HUDEP-2 (cell line): ENCODE data around the gene SARNP.
"Not testable (repeated sequence)": the region's sequence is repeated elsewhere in the genome, so short reads cannot be mapped to it uniquely, and the experiment has no call there.

Experiments
- DNase-seq, 76 experiments: peaks; one replicate each; lab custom pipeline; 2025; ENCODE audit not compliant: unreplicated experiment in 76 of 76; lab: John Stamatoyannopoulos, UW

SARNP gene

GRCh38 chr12:55817345-55818139, at the start of gene SARNP, which contains the start of gene ORMDL2:
Gene SARNP, minus strand, starts transcription at chr12:55817724. Its CDS starts 23 bp downstream, at chr12:55817701.
Gene ORMDL2, plus strand, starts transcription at chr12:55818041. Its CDS starts 959 bp downstream, at chr12:55819000.
- DNase-seq: peak in 75 of 76 experiments; percentile 39 to 99 (median 97)

- DNase-seq: not testable (repeated sequence)
Measured at GRCh38 chr12:55866454-55867004, 49.0 kb upstream of the SARNP start.

- DNase-seq: no peak
Measured at GRCh38 chr12:55865327-55865726, 47.8 kb upstream of the SARNP start.

- not testable (repeated sequence) for DNase-seq
Measured at GRCh38 chr12:55862931-55863330, 45.4 kb upstream of the SARNP start.

- DNase-seq: no peak
Measured at GRCh38 chr12:55862286-55862685, 44.8 kb upstream of the SARNP start.

- DNase-seq: no peak
Measured at GRCh38 chr12:55861871-55862270, 44.3 kb upstream of the SARNP start.

- no peak for DNase-seq
Measured at GRCh38 chr12:55861396-55861795, 43.9 kb upstream of the SARNP start.

GRCh38 chr12:55852740-55853139, 35.2 kb upstream of the SARNP start:
- DNase-seq: no peak

GRCh38 chr12:55850893-55851292, 33.4 kb upstream of the SARNP start:
- DNase-seq: no peak

- no peak for DNase-seq
Measured at GRCh38 chr12:55850401-55850800, 32.9 kb upstream of the SARNP start.

GRCh38 chr12:55849616-55850343, 32.3 kb upstream of the SARNP start:
- DNase-seq: no peak

- DNase-seq: peak in 1 of 76 experiments; percentile 4
Measured at GRCh38 chr12:55847603-55848291, 30.2 kb upstream of the SARNP start.

GRCh38 chr12:55847033-55847432, 29.5 kb upstream of the SARNP start:
- no peak for DNase-seq

GRCh38 chr12:55845785-55846496, 28.4 kb upstream of the SARNP start:
- DNase-seq: no peak

GRCh38 chr12:55845361-55845760, 27.8 kb upstream of the SARNP start:
- no peak for DNase-seq

GRCh38 chr12:55844961-55845360, 27.4 kb upstream of the SARNP start:
- DNase-seq: no peak

- DNase-seq: no peak
Measured at GRCh38 chr12:55843431-55843830, 25.9 kb upstream of the SARNP start.

GRCh38 chr12:55842681-55843429, 25.3 kb upstream of the SARNP start, which contains the start of gene MMP19:
Gene MMP19, minus strand, starts transcription at chr12:55842936. Its CDS starts 106 bp downstream, at chr12:55842830.
- DNase-seq: no peak

- no peak for DNase-seq
Measured at GRCh38 chr12:55840581-55841351, 23.2 kb upstream of the SARNP start.
